Right renal cortex interstitium (tissue), 3 donors: Measurements from ENCODE around the gene EIF2B5. TPM values are rescaled to one million over a fixed set of nuclear protein-coding genes. Genes with fewer than 3 reads are reported as not detected.

Source experiments
- DNase-seq, 3 donors: peaks; one replicate each; pipeline ENCODE4 v3.0.0-alpha.2; 2013; ENCODE audit warnings: low read depth in 3 of 3, low spot score in 2 of 3
- polyA plus RNA-seq, 3 donors: library from polyadenylated mRNA; unstranded; fragments of 120-200 nt; gene quantifications; one replicate each; pipeline ENCODE4 v1.2.1, GENCODE V29; 2013; ENCODE audit not compliant: insufficient read length in 3 of 3

EIF2B5 gene
- polyA plus RNA-seq, 3 donors = 49.5 to 49.7 (median 49.5) TPM

DNA sequence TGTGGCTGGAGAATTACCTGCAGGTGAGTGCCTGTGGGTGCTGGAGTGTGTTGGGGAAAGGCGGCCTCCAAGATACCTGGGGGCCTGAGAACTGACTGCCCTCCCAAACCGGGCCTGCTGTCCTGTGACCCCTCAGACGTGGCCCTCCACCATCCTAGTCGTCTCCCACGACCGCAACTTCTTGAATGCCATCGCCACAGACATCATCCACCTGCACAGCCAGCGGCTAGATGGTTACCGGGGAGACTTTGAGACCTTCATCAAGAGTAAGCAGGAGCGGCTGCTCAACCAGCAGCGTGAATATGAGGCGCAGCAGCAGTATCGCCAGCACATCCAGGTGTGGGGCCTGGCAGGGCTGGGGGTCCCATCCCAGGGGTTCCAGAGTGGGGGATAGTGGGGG lies 54.3 kb downstream of the EIF2B5 start:
- DNase-seq = no peak

DNA sequence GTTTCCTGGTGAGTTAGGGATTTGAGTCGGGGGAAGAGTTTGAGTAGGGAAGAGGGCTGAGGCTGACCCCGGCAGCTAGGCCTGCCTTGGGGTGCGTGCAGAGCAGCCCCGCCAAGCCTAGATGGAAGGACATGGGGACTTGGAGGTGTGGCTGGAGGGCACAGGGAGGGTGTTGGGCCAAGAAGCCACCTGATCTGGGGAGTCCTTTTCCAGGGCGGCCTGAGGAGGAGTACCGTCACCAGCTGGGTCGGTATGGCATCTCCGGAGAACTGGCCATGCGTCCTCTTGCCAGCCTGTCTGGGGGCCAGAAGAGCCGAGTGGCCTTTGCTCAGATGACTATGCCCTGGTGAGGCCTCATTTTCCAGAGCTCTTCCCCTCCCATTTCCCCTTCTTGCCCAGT lies 57.7 kb downstream of the EIF2B5 start:
- DNase-seq = no peak

DNA sequence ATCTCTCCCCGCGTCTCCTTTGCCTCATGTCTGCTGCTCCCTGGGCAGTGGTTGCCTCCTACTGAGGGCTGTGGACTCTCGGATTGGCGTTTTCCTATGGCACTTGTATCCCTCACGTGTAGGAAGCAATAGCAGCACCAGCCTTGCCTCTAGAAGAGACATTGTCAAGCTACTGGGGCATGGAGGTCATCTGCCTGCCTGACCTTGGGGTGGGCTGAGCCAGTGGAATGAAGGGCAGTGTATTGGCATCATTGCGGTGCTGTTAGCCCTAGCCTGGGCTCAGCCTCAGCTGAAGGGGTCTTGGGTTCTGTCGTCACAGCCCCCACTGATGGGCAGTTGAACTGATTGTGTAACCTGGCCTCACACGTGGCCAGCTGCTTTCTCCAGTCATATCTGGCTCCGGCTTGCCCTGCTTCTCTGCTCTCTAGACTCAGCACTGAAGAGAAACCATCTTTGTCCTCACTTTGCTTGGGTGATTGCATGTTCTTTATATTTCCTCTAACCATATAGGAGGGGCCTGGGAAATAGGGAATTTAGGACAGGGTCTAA lies 58.9 kb downstream of the EIF2B5 start:
- DNase-seq = no peak

Other genes starting within 250 kb of the EIF2B5 start
- 10 to 100 TPM; 44.1 to 53.7 (median 48.7) TPM for gene ABCC5, start 117.5 kb upstream of the EIF2B5 start, polyA plus RNA-seq
- gene HTR3D, start 103.6 kb upstream of the EIF2B5 start, polyA plus RNA-seq = not detected
- not detected for gene HTR3C, start 82.3 kb upstream of the EIF2B5 start, polyA plus RNA-seq
- not detected for gene HTR3E, start 38.3 kb upstream of the EIF2B5 start, polyA plus RNA-seq
- gene DVL3, start 20.0 kb downstream of the EIF2B5 start, polyA plus RNA-seq = 10 to 100 TPM; 59.8 to 69.3 (median 61.2) TPM
- gene AP2M1, start 39.5 kb downstream of the EIF2B5 start, polyA plus RNA-seq = 100 to 1,000 TPM; 399 to 438 (median 427) TPM
- gene ABCF3, start 50.8 kb downstream of the EIF2B5 start, polyA plus RNA-seq = 10 to 100 TPM; 55.1 to 59.6 (median 56.2) TPM
- gene VWA5B2, start 94.2 kb downstream of the EIF2B5 start, polyA plus RNA-seq = 1 to 10 TPM in 2 of 3 donors, under 1 TPM in 1; 0.92 to 1.3 (median 1.1) TPM
- 10 to 100 TPM; 27.9 to 34.3 (median 30.8) TPM for gene ALG3, start 113.6 kb downstream of the EIF2B5 start, polyA plus RNA-seq
- gene EEF1AKMT4, start 114.3 kb downstream of the EIF2B5 start, polyA plus RNA-seq = 1 to 10 TPM; 2.0 to 3.0 (median 2.7) TPM
- gene CAMK2N2, start 126.2 kb downstream of the EIF2B5 start, polyA plus RNA-seq = not detected
- gene ECE2, start 140.7 kb downstream of the EIF2B5 start, polyA plus RNA-seq = under 1 TPM in 1 of 3 donors, not detected in 2; 0.10 TPM
- gene PSMD2, start 163.9 kb downstream of the EIF2B5 start, polyA plus RNA-seq = 100 to 1,000 TPM; 225 to 235 (median 234) TPM
- 100 to 1,000 TPM; 167 to 181 (median 171) TPM for gene EIF4G1, start 179.2 kb downstream of the EIF2B5 start, polyA plus RNA-seq
- 1 to 10 TPM; 7.7 to 9.8 (median 8.7) TPM for gene FAM131A, start 202.2 kb downstream of the EIF2B5 start, polyA plus RNA-seq
- gene CLCN2, start 226.2 kb downstream of the EIF2B5 start, polyA plus RNA-seq = 1 to 10 TPM; 7.7 to 9.9 (median 8.1) TPM
- 10 to 100 TPM; 87.1 to 91.3 (median 90.0) TPM for gene POLR2H, start 226.4 kb downstream of the EIF2B5 start, polyA plus RNA-seq
- gene THPO, start 242.8 kb downstream of the EIF2B5 start, polyA plus RNA-seq = 1 to 10 TPM; 2.0 to 3.1 (median 2.4) TPM
- gene CHRD, start 244.7 kb downstream of the EIF2B5 start, polyA plus RNA-seq = 1 to 10 TPM; 8.2 to 9.9 (median 8.9) TPM